NOMO-1 treated with DMSO at 0.1 percent for 48 hours (cell line): ENCODE measurements around the gene ATF6.
"Not testable (repeated sequence)": the region's sequence is repeated elsewhere in the genome, so short reads cannot be mapped to it uniquely, and the experiment has no call there.

Experiments
- DNase-seq: peaks from one replicate; lab custom pipeline; 2025; ENCODE audit not compliant: unreplicated experiment; lab: John Stamatoyannopoulos, UW

The ATF6 gene

GRCh38 chr1:161826478-161826877, 60.4 kb downstream of the ATF6 start:
- DNase-seq = no peak

GRCh38 chr1:161827786-161828185, 61.7 kb downstream of the ATF6 start:
- no peak for DNase-seq

GRCh38 chr1:161832299-161832907, 66.3 kb downstream of the ATF6 start:
- not testable (repeated sequence) for DNase-seq

GRCh38 chr1:161834967-161835550, 68.9 kb downstream of the ATF6 start:
- DNase-seq = no peak

- no peak for DNase-seq
Observed at GRCh38 chr1:161836018-161836417, 69.9 kb downstream of the ATF6 start.

- DNase-seq = no peak
Observed at GRCh38 chr1:161838362-161838761, 72.2 kb downstream of the ATF6 start.

- DNase-seq = no peak
Observed at GRCh38 chr1:161838885-161839284, 72.8 kb downstream of the ATF6 start.

- DNase-seq = no peak
Observed at GRCh38 chr1:161839591-161839990, 73.5 kb downstream of the ATF6 start.

- no peak for DNase-seq
Observed at GRCh38 chr1:161840363-161840762, 74.2 kb downstream of the ATF6 start.

- DNase-seq = no peak
Observed at GRCh38 chr1:161843156-161843555, 77.0 kb downstream of the ATF6 start.

GRCh38 chr1:161844696-161845095, 78.6 kb downstream of the ATF6 start:
- no peak for DNase-seq

GRCh38 chr1:161848676-161849075, 82.6 kb downstream of the ATF6 start:
- no peak for DNase-seq

- no peak for DNase-seq
Observed at GRCh38 chr1:161849518-161849917, 83.4 kb downstream of the ATF6 start.

GRCh38 chr1:161855260-161855659, 89.1 kb downstream of the ATF6 start:
- DNase-seq = no peak

GRCh38 chr1:161858271-161858670, 92.2 kb downstream of the ATF6 start:
- DNase-seq = no peak

- DNase-seq = no peak
Observed at GRCh38 chr1:161863549-161863948, 97.4 kb downstream of the ATF6 start.

- no peak for DNase-seq
Observed at GRCh38 chr1:161864577-161864976, 98.5 kb downstream of the ATF6 start.

GRCh38 chr1:161866241-161866640, 100.1 kb downstream of the ATF6 start:
- DNase-seq = no peak

- no peak for DNase-seq
Observed at GRCh38 chr1:161868832-161869231, 102.7 kb downstream of the ATF6 start.

- DNase-seq = no peak
Observed at GRCh38 chr1:161869291-161869690, 103.2 kb downstream of the ATF6 start.

GRCh38 chr1:161872506-161872905, 106.4 kb downstream of the ATF6 start:
- DNase-seq = no peak

- DNase-seq = no peak
Observed at GRCh38 chr1:161879261-161879660, 113.1 kb downstream of the ATF6 start.

- no peak for DNase-seq
Observed at GRCh38 chr1:161884475-161884874, 118.4 kb downstream of the ATF6 start.
